K562 (cell line): ENCODE data around the gene SLC25A4. TPM values are rescaled to one million over a fixed set of nuclear protein-coding genes. Genes with fewer than 3 reads are reported as not detected.

ENCODE experiments used
- DNMT1 ChIP-seq: fragments of 450-650 bp; IDR thresholded peaks from 2 replicates; pipeline ENCODE4 v1.6.1; 2016; ENCODE audit warnings: antibody characterized with exemption, mild to moderate bottlenecking
- ETV1 ChIP-seq: fragments of 450-650 bp; conservative IDR thresholded peaks from 2 replicates; pipeline ENCODE4 v1.6.1; 2016; ENCODE audit warnings: missing genetic modification characterization, control low read depth, low read depth, missing compliant biosample characterization
- FOSL1 ChIP-seq: fragments of 200-800 bp; sonication (Bioruptor generic); conservative IDR thresholded peaks from 2 replicates; pipeline ENCODE4 v1.6.1; 2016; ENCODE audit warnings: missing genetic modification characterization, missing compliant biosample characterization
- FOXA1 ChIP-seq: fragments of 450-650 bp; IDR thresholded peaks from 2 replicates; pipeline ENCODE4 v1.6.1; 2016; ENCODE audit warnings: mild to moderate bottlenecking, borderline replicate concordance
- FOXP4 ChIP-seq: sonication (generic); formaldehyde crosslinking; IDR thresholded peaks from 2 replicates; pipeline ENCODE4 v1.8.0; 2022; ENCODE audit warnings: mild to moderate bottlenecking, missing genetic modification reagents, borderline replicate concordance
- GABPB1 ChIP-seq: sonication (generic); formaldehyde crosslinking; IDR thresholded peaks from 2 replicates; pipeline ENCODE4 v1.8.0; 2022; ENCODE audit warnings: mild to moderate bottlenecking, missing genetic modification reagents
- HBP1 ChIP-seq: fragments of 450-650 bp; formaldehyde crosslinking; IDR thresholded peaks from 2 replicates; pipeline ENCODE4 v1.4.0; 2022; ENCODE audit warnings: missing genetic modification characterization
- KDM4B ChIP-seq, 2 experiments: fragments of 450-650 bp in 1 of 2; sonication (generic) in 1 of 2; IDR thresholded peaks; 2 replicates each; pipeline ENCODE4 v1.6.1; 2016 to 2017; ENCODE audit warnings: borderline replicate concordance in 2 of 2, antibody characterized with exemption in 1 of 2, low read depth in 1 of 2, mild to moderate bottlenecking in 1 of 2
- KLF6 ChIP-seq: fragments of 250-450 bp; sonication (Bioruptor Pico); IDR thresholded peaks from 2 replicates; pipeline ENCODE4 v1.4.0; 2020; ENCODE audit warnings: mild to moderate bottlenecking, moderate library complexity, borderline replicate concordance
- MIER1 ChIP-seq: fragments of 450-650 bp; IDR thresholded peaks from 2 replicates; pipeline ENCODE4 v1.6.1; 2016; ENCODE audit warnings: antibody characterized with exemption, mild to moderate bottlenecking, low read depth
- NFIX ChIP-seq: fragments of 250-450 bp; sonication (Bioruptor Pico); IDR thresholded peaks from 2 replicates; pipeline ENCODE4 v1.4.0; 2020; ENCODE audit warnings: low read depth, mild to moderate bottlenecking, moderate library complexity
- PML ChIP-seq: IDR thresholded peaks from 2 replicates; pipeline ENCODE4 v1.6.1; 2012; ENCODE audit warnings: low read length, inconsistent platforms
- POLR2H ChIP-seq: IDR thresholded peaks from 2 replicates; pipeline ENCODE4 v1.6.1; 2016; ENCODE audit warnings: missing genetic modification characterization, low read depth, mild to moderate bottlenecking, control low read depth, missing compliant biosample characterization, moderate library complexity
- RBM15 ChIP-seq: fragments of 200-400 bp; formaldehyde crosslinking; IDR thresholded peaks from 2 replicates; pipeline ENCODE4 v1.6.1; 2018; ENCODE audit warnings: mild to moderate bottlenecking, low read length, moderate library complexity; ENCODE audit not compliant: insufficient read depth
- SIRT6 ChIP-seq: IDR thresholded peaks from one replicate; pipeline ENCODE4 v1.6.1; 2012; ENCODE audit warnings: low read depth, mild to moderate bottlenecking, control low read depth, inconsistent platforms, low read length, moderate library complexity
- YY1 ChIP-seq, 3 experiments: IDR thresholded peaks; 2 replicates each; pipeline ENCODE4 v1.6.1; 2011; ENCODE audit warnings: low read length in 2 of 3, mild to moderate bottlenecking in 2 of 3, moderate library complexity in 2 of 3, borderline replicate concordance in 1 of 3, control low read depth in 1 of 3, low read depth in 1 of 3; ENCODE audit not compliant: insufficient read depth in 3 of 3, insufficient replicate concordance in 2 of 3, control insufficient read depth in 1 of 3, insufficient read length in 1 of 3; ENCODE audit errors: extremely low read depth in 1 of 3
- ZNF282 ChIP-seq: sonication (generic); formaldehyde crosslinking; IDR thresholded peaks from 2 replicates; pipeline ENCODE4 v1.8.1; 2023; ENCODE audit warnings: missing genetic modification reagents
- ZNF699 ChIP-seq: fragments of 250-450 bp; sonication (Bioruptor Pico); IDR thresholded peaks from 2 replicates; pipeline ENCODE4 v1.8.0; 2021; ENCODE audit warnings: mild to moderate bottlenecking, moderate library complexity; ENCODE audit not compliant: insufficient replicate concordance
- ZNF764 ChIP-seq: fragments of 250-450 bp; sonication (Bioruptor Pico); IDR thresholded peaks from 2 replicates; pipeline ENCODE4 v1.4.0; 2020; ENCODE audit warnings: low read depth, mild to moderate bottlenecking, moderate library complexity
- ZZZ3 ChIP-seq: fragments of 450-650 bp; IDR thresholded peaks from 2 replicates; pipeline ENCODE4 v1.6.1; 2016; ENCODE audit warnings: antibody characterized with exemption, mild to moderate bottlenecking, moderate library complexity
- polyA plus RNA-seq, 8 experiments: library from polyadenylated mRNA; depleted of rRNA in 4 of 8; stranded (reverse) in 5 of 8; unstranded in 3 of 8; fragments of >200 nt; fragmentation: Nextera tagmentation in 2 of 8; fragmentation: Illumina TruSeq in 1 of 8; extraction: Ambion mirVana in 2 of 8; extraction: Trizol in 1 of 8; gene quantifications; 2 replicates each; pipeline versions ENCODE4 v1.2.1 to v1.2.3, GENCODE V29; 2011 to 2014; ENCODE audit warnings: inconsistent platforms in 1 of 8, missing spikeins in 1 of 8
- total RNA-seq, 7 experiments: library from RNA; depleted of rRNA in 6 of 7; stranded (reverse); fragments of >200 nt in 6 of 7; fragmentation: Illumina TruSeq in 2 of 7; extraction: Trizol in 2 of 7; gene quantifications; 2 replicates each; pipeline versions ENCODE4 v1.2.1 to v1.2.3, GENCODE V29; 2011 to 2021; ENCODE audit warnings: low replicate concordance in 1 of 7
- TF ChIP-seq, protein P1 (sequence below): fragments of 450-650 bp; formaldehyde crosslinking; IDR thresholded peaks from 2 replicates; pipeline ENCODE4 v1.4.0; 2020; ENCODE audit warnings: mild to moderate bottlenecking, moderate library complexity
- TF ChIP-seq, protein P2 (sequence below): IDR thresholded peaks from 2 replicates; pipeline ENCODE4 v1.6.1; 2011; ENCODE audit not compliant: insufficient read length; ENCODE audit errors: extremely low read depth
- TF ChIP-seq, protein P3 (sequence below): fragments of 250-450 bp; sonication (Bioruptor Pico); IDR thresholded peaks from 2 replicates; pipeline ENCODE4 v1.6.1; 2021; ENCODE audit warnings: mild to moderate bottlenecking

SLC25A4 gene
- total and polyA plus RNA-seq, 9 of the 15 experiments (the other 6 are each of a cell fraction or from before 2014, with no cell fraction given): 8.3 to 28.6 (median 19.5) TPM

- TF ChIP-seq RBM15: no peak
- no peak for TF ChIP-seq KDM4B (IDR thresholded peaks at IDR 0.05; ENCODE audit: borderline replicate concordance in 2 of 2, low read depth in 1 of 2)
- no peak for TF ChIP-seq HBP1 (CRISPR knock-in tag)
- TF ChIP-seq KLF6 (CRISPR knock-in tag): no peak
- no peak for TF ChIP-seq GABPB1
- peak; percentile 91 for TF ChIP-seq FOSL1 (tag)
- TF ChIP-seq PML: no peak
- TF ChIP-seq, protein P1, sequence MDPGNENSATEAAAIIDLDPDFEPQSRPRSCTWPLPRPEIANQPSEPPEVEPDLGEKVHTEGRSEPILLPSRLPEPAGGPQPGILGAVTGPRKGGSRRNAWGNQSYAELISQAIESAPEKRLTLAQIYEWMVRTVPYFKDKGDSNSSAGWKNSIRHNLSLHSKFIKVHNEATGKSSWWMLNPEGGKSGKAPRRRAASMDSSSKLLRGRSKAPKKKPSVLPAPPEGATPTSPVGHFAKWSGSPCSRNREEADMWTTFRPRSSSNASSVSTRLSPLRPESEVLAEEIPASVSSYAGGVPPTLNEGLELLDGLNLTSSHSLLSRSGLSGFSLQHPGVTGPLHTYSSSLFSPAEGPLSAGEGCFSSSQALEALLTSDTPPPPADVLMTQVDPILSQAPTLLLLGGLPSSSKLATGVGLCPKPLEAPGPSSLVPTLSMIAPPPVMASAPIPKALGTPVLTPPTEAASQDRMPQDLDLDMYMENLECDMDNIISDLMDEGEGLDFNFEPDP (CRISPR knock-in tag): no peak
- TF ChIP-seq, protein P2, sequence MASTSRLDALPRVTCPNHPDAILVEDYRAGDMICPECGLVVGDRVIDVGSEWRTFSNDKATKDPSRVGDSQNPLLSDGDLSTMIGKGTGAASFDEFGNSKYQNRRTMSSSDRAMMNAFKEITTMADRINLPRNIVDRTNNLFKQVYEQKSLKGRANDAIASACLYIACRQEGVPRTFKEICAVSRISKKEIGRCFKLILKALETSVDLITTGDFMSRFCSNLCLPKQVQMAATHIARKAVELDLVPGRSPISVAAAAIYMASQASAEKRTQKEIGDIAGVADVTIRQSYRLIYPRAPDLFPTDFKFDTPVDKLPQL: no peak
- TF ChIP-seq ZNF764: no peak
- TF ChIP-seq ETV1 (tag): no peak
- no peak for TF ChIP-seq ZZZ3
- TF ChIP-seq FOXA1: no peak
- TF ChIP-seq POLR2H: no peak
- TF ChIP-seq SIRT6: no peak
- TF ChIP-seq DNMT1: no peak
- TF ChIP-seq ZNF282 (CRISPR knock-in tag): no peak
- TF ChIP-seq YY1 (IDR thresholded peaks at IDR 0.05; ENCODE audit: borderline replicate concordance in 1 of 3, control insufficient read depth in 1 of 3, extremely low read depth in 1 of 3, insufficient read depth in 3 of 3, insufficient read length in 1 of 3, insufficient replicate concordance in 2 of 3, low read depth in 1 of 3, low read length in 2 of 3): no peak
- TF ChIP-seq MIER1: peak; percentile 60
- TF ChIP-seq NFIX (CRISPR knock-in tag): no peak
- no peak for TF ChIP-seq ZNF699 (CRISPR knock-in tag)
- TF ChIP-seq, protein P3, sequence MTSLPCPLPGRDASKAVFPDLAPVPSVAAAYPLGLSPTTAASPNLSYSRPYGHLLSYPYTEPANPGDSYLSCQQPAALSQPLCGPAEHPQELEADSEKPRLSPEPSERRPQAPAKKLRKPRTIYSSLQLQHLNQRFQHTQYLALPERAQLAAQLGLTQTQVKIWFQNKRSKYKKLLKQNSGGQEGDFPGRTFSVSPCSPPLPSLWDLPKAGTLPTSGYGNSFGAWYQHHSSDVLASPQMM (CRISPR knock-in tag): no peak
- no peak for TF ChIP-seq FOXP4 (CRISPR knock-in tag)
Measured at GRCh38 chr4:185112104-185112503, 31.0 kb upstream of the SLC25A4 start (continued).
